ENCODE results near the gene OGFOD2. TPM values are rescaled to one million over a fixed set of nuclear protein-coding genes. Genes with fewer than 3 reads are reported as not detected.

OGFOD2 gene
- total RNA-seq, 1 experiment from 2014 or later = 35.6 TPM

DNA sequence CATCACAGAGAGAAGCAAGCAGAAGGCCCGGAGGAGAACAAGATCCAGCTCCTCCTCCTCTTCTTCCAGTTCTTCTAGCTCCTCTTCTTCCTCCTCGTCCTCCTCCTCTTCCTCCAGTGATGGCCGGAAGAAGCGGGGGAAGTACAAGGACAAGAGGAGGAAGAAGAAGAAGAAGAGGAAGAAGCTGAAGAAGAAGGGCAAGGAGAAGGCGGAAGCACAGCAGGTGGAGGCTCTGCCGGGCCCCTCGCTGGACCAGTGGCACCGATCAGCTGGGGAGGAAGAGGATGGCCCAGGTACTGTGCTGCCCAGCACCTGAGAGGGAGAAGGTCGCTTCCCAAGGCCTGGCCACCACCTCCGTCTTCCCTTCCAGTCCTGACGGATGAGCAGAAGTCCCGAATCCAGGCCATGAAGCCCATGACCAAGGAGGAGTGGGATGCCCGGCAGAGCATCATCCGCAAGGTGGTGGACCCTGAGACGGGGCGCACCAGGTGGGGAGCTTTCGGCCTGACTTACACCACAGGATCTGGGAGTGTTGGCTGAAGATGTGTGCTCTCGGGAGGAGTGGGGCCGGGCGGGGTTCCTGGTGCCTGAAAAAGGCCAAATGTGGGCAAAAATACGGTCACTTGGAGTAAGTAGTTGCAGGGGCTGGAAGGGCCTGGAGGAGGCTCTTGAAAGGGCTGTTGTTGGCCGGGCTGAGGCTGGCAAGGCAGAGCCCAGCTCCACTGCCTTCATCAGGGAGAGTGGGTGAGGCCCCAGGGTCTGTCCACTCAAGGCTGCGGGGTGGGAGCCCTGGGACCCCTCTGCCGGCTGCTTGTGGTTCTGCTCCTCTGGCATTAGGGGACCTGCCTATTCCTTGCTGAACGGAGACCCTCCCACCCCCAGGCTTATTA, 6.8 kb downstream of the OGFOD2 start:
- ChIA-PET CTCF (no interaction called here), POLR2A (ENCODE audit: unreplicated experiment) (no interaction called here)
- intact Hi-C loops (cut with micrococcal nuclease) = no loop called here
- no peak overlapping the region for H2AFZ ChIP-seq (ENCODE audit: low read length)
- DNase-seq = no peak
- no peak overlapping the region for H3K27ac ChIP-seq (ENCODE audit: low read length)
- H3K4me1 ChIP-seq (ENCODE audit: insufficient read depth, low read length) = peaks cover 19% of the 10 kb centered on the region
- peak overlapping the region; percentile 85 for H3K4me3 ChIP-seq (ENCODE audit: low read length)
- H3F3A ChIP-seq (ENCODE audit: low read length, unreplicated experiment) = no peaks in the 10 kb centered on the region
- ATAC-seq = no peak
- no peaks in the 10 kb centered on the region for H3K9me3 ChIP-seq (ENCODE audit: low read length)
- peaks cover 54% of the 10 kb centered on the region for H3K79me2 ChIP-seq (ENCODE audit: low read length)
- no peaks in the 10 kb centered on the region for H3K27me3 ChIP-seq (ENCODE audit: low read length)
- peak overlapping the region; percentile 95 for H3K9ac ChIP-seq (ENCODE audit: low read length)
- BruUV-seq (replicated peaks) = TSS peak; percentile 75
- H3K9me2 ChIP-seq (replicated peaks; ENCODE audit: low read length) = no peaks in the 10 kb centered on the region
- TF ChIP-seq EZH2phosphoT487 (IDR thresholded peaks at IDR 0.05; ENCODE audit: borderline replicate concordance, low read length) (no peak), CTCF (conservative IDR thresholded peaks at IDR 0.05; ENCODE audit: low read depth, low read length) (no peak), EZH2 (IDR thresholded peaks at IDR 0.05; ENCODE audit: low read length, unreplicated experiment) (no peak)
- H3K4me2 ChIP-seq (ENCODE audit: low read length) = peak overlapping the region; percentile 99
- peaks cover 2% of the 10 kb centered on the region; the same call in 1 of the 2 replicates for H3K36me3 ChIP-seq (ENCODE audit: low read depth, low read length)
- H4K20me1 ChIP-seq (ENCODE audit: low read length) = no peaks in the 10 kb centered on the region

GRCh38 chr12:122982477-122982815, 7.4 kb downstream of the OGFOD2 start:
- POLR2A ChIA-PET (ENCODE audit: unreplicated experiment) = no interaction called here
- ATAC-seq = no peak

More at GRCh38 chr12:122982477-122982815, 7.4 kb downstream of the OGFOD2 start:
- Histone ChIP-seq H3K9ac (ENCODE audit: low read length) (no peak overlapping the region), H3K4me2 (ENCODE audit: low read length) (peak overlapping the region; percentile 99), H3F3A (ENCODE audit: low read length, unreplicated experiment) (no peaks in the 10 kb centered on the region), H3K79me2 (ENCODE audit: low read length) (peaks cover 48% of the 10 kb centered on the region), H3K27ac (ENCODE audit: low read length) (no peak overlapping the region), H3K4me3 (ENCODE audit: low read length) (peak overlapping the region; percentile 85), H3K9me2 (replicated peaks; ENCODE audit: low read length) (no peaks in the 10 kb centered on the region), H4K20me1 (ENCODE audit: low read length) (no peaks in the 10 kb centered on the region), H3K9me3 (ENCODE audit: low read length) (no peaks in the 10 kb centered on the region), H3K27me3 (ENCODE audit: low read length) (no peaks in the 10 kb centered on the region), H2AFZ (ENCODE audit: low read length) (no peak overlapping the region), H3K4me1 (ENCODE audit: insufficient read depth, low read length) (peaks cover 19% of the 10 kb centered on the region), H3K36me3 (ENCODE audit: low read depth, low read length) (peaks cover 2% of the 10 kb centered on the region; the same call in 1 of the 2 replicates)
- intact Hi-C loops (cut with micrococcal nuclease) = no loop called here
- CTCF ChIA-PET = no interaction called here
- TF ChIP-seq EZH2phosphoT487 (IDR thresholded peaks at IDR 0.05; ENCODE audit: borderline replicate concordance, low read length) = no peak
- TF ChIP-seq CTCF (conservative IDR thresholded peaks at IDR 0.05; ENCODE audit: low read depth, low read length) = no peak
- no peak for TF ChIP-seq EZH2 (IDR thresholded peaks at IDR 0.05; ENCODE audit: low read length, unreplicated experiment)
- DNase-seq = no peak
- no TSS peak for BruUV-seq (replicated peaks)
